ENCODE results near the gene TRMT61A. TPM values are rescaled to one million over a fixed set of nuclear protein-coding genes. Genes with fewer than 3 reads are reported as not detected.

The TRMT61A gene
- total and polyA plus RNA-seq, 9 of the 15 experiments (the other 6 are each of a cell fraction or from before 2014, with no cell fraction given) = 0.10 to 24.8 (median 5.1) TPM

DNA sequence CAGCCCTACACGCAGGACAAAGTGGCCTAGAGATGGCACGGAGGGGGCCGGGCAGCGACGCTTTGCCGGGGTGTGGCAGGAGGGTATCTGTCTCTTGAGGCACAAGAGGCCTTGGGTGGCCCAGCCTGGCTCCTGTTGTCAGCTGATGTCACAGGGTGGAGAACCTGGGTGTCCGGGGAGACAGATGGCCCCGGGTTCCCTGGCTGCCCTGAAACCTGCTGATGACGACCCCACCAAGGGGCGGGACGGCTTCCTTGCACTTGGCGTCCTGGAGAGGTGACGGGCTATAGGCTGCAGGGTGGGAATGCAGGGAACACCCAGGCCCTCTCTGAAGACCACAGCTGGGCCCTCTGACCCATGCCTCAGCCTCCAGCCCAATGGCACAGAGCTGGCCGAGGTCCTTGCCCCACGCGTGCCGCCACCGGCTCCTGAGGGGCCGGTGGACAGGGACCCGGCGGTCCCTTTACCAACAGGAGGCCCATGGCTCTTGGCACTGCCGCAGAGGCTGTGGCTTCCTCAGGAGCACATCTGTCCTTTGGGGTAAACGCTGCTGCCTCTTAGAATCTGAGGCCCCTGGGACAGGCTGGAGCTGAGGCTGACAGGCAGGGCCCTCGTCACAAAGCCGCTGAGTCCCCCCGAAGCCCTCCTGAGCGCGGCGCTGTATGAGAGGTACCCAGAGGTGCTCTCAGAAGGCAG is 16.4 kb downstream of the TRMT61A start:
- ChIA-PET POLR2A (interaction anchor here (1.0 to 2.1 kb wide), 3 partner anchors 9 to 26 kb away, joined by 5 to 8 read pairs (median 7); partner anchors contain the start of gene TRMT61A), CTCF (ENCODE audit: low intra/inter-chr PET ratio) (interaction anchor here (2.4 kb wide), 1 partner anchor 27 kb away, joined by 19 read pairs; no protein-coding TSS in a partner anchor)
- intact Hi-C loops (cut with micrococcal nuclease) = loop anchor here (5.0 to 10.0 kb wide), 2 partner anchors 43 to 471 kb away; no protein-coding TSS in a partner anchor
- no peak overlapping the region for H3K4me3 ChIP-seq
- H3K4me1 ChIP-seq (replicated peaks in 1 of 2; ENCODE audit: control insufficient read depth in 2 of 2, insufficient read depth in 2 of 2, low read length in 2 of 2) = peaks cover 0 to 87% of the 10 kb centered on the region in 2 experiments; a peak in 2 of 5 replicates
- TF ChIP-seq POLR2H (tag; IDR thresholded peaks at IDR 0.05; ENCODE audit: low read depth) = no peak
- TF ChIP-seq CAMTA2 (CRISPR knock-in tag; conservative IDR thresholded peaks at IDR 0.05) = no peak
- TF ChIP-seq HDAC1 (IDR thresholded peaks at IDR 0.05) = no peak
- TF ChIP-seq POU5F1 (IDR thresholded peaks at IDR 0.05; ENCODE audit: borderline replicate concordance, low read depth, low read length, partially characterized antibody) = no peak
- TF ChIP-seq, protein P1, sequence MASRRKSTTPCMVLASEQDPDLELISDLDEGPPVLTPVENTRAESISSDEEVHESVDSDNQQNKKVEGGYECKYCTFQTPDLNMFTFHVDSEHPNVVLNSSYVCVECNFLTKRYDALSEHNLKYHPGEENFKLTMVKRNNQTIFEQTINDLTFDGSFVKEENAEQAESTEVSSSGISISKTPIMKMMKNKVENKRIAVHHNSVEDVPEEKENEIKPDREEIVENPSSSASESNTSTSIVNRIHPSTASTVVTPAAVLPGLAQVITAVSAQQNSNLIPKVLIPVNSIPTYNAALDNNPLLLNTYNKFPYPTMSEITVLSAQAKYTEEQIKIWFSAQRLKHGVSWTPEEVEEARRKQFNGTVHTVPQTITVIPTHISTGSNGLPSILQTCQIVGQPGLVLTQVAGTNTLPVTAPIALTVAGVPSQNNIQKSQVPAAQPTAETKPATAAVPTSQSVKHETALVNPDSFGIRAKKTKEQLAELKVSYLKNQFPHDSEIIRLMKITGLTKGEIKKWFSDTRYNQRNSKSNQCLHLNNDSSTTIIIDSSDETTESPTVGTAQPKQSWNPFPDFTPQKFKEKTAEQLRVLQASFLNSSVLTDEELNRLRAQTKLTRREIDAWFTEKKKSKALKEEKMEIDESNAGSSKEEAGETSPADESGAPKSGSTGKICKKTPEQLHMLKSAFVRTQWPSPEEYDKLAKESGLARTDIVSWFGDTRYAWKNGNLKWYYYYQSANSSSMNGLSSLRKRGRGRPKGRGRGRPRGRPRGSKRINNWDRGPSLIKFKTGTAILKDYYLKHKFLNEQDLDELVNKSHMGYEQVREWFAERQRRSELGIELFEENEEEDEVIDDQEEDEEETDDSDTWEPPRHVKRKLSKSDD (conservative IDR thresholded peaks at IDR 0.05; ENCODE audit: low read length) = no peak
- TF ChIP-seq U2AF1 (optimal IDR thresholded peaks at IDR 0.05; ENCODE audit: low read depth, low read length) = no peak
- TF ChIP-seq ZC3H8 (IDR thresholded peaks at IDR 0.05) = no peak
- no peak for TF ChIP-seq PCBP2 (IDR thresholded peaks at IDR 0.05; ENCODE audit: low read depth, low read length, poor library complexity, severe bottlenecking)
- no peak for TF ChIP-seq AFF4 (CRISPR knock-in tag; IDR thresholded peaks at IDR 0.05)
- no peak for TF ChIP-seq PHB (CRISPR knock-in tag; IDR thresholded peaks at IDR 0.05)
- no peaks in the 10 kb centered on the region for H3K9me1 ChIP-seq (ENCODE audit: control insufficient read depth, insufficient read depth, low read length)
- BruUV-seq (replicated peaks) = no TSS peak
- H3K9ac ChIP-seq (ENCODE audit: insufficient read depth in 1 of 2, low read depth in 2 of 2, low read length in 2 of 2) = no peak overlapping the region; a peak in 1 of 4 replicates
- FAIRE-seq = no peak
- H2AFZ ChIP-seq (ENCODE audit: low read depth, low read length) = no peak overlapping the region
- ATAC-seq = no peak
- H3K79me2 ChIP-seq (ENCODE audit: control insufficient read depth, insufficient read depth, low read length) = no peaks in the 10 kb centered on the region
- DNase-seq (ENCODE audit: extremely low read depth in 1 of 4, low spot score in 3 of 4) = no peak
- in situ Hi-C loops (cut with MboI) = no loop called here
- no peaks in the 10 kb centered on the region for H3K27me3 ChIP-seq (ENCODE audit: control insufficient read depth in 2 of 2, insufficient read depth in 2 of 2, low read length in 2 of 2)
- H3K36me3 ChIP-seq (ENCODE audit: control insufficient read depth, insufficient read depth, low read length) = no peaks in the 10 kb centered on the region
- H3K27ac ChIP-seq (ENCODE audit: extremely low read depth, low read depth, low read length) = no peak overlapping the region
- 65% methylated on average over 14 of the region's 29 CpGs for WGBS (ENCODE audit: insufficient coverage, low coverage, missing lambda C conversion rate)
- H4K20me1 ChIP-seq (replicated peaks; ENCODE audit: control insufficient read depth, insufficient read depth, low read length) = peaks cover 7% of the 10 kb centered on the region; the same call in 1 of the 2 replicates
- no peaks in the 10 kb centered on the region for H3K9me3 ChIP-seq (replicated peaks; ENCODE audit: control insufficient read depth, insufficient read depth, low read depth, low read length)
- no peak overlapping the region for H3K4me2 ChIP-seq (ENCODE audit: insufficient read depth, low read length)

Measured in K562 (cell line).